ENCODE measurements around the gene DCDC1. TPM values are rescaled to one million over a fixed set of nuclear protein-coding genes. Genes with fewer than 3 reads are reported as not detected.

Gene DCDC1
- total RNA-seq, 1 experiment from 2014 or later = 0.58 TPM

- Histone ChIP-seq H3K27me3 (replicated peaks; ENCODE audit: insufficient read depth, low read depth, low read length, poor library complexity) (no peaks in the 10 kb centered on the region), H3K4me1 (ENCODE audit: insufficient read depth, low read length, poor library complexity, severe bottlenecking) (peaks cover 20% of the 10 kb centered on the region), H3K27ac (ENCODE audit: low read depth, low read length, poor library complexity, severe bottlenecking) (no peak overlapping the region), H3K36me3 (ENCODE audit: insufficient read depth, low read length, poor library complexity, severe bottlenecking) (no peaks in the 10 kb centered on the region), H3K4me3 (ENCODE audit: low read depth, low read length, poor library complexity, severe bottlenecking) (no peak overlapping the region), H3K9me3 (ENCODE audit: low read depth, low read length, poor library complexity, severe bottlenecking) (no peaks in the 10 kb centered on the region)
- intact Hi-C loops (cut with micrococcal nuclease; ENCODE audit: unreplicated experiment) = loop anchor here (1.0 to 10.0 kb wide), 3 partner anchors 247 to 1059 kb away; no protein-coding TSS in a partner anchor
- CTCF ChIA-PET = interaction anchor here (0.6 to 2.7 kb wide), 7 partner anchors 131 to 994 kb away, joined by 3 to 20 read pairs (median 4); no protein-coding TSS in a partner anchor
- POLR2A ChIA-PET (ENCODE audit: low non-redundant PET) = interaction anchor here (0.7 to 0.8 kb wide), 2 partner anchors 75 to 915 kb away, joined by 3 to 6 read pairs; partner anchors contain the start of gene ARL14EP
- TF ChIP-seq EZH2 (IDR thresholded peaks at IDR 0.05; ENCODE audit: borderline replicate concordance, low read depth, low read length, poor library complexity, severe bottlenecking) = no peak
- TF ChIP-seq, protein P1, sequence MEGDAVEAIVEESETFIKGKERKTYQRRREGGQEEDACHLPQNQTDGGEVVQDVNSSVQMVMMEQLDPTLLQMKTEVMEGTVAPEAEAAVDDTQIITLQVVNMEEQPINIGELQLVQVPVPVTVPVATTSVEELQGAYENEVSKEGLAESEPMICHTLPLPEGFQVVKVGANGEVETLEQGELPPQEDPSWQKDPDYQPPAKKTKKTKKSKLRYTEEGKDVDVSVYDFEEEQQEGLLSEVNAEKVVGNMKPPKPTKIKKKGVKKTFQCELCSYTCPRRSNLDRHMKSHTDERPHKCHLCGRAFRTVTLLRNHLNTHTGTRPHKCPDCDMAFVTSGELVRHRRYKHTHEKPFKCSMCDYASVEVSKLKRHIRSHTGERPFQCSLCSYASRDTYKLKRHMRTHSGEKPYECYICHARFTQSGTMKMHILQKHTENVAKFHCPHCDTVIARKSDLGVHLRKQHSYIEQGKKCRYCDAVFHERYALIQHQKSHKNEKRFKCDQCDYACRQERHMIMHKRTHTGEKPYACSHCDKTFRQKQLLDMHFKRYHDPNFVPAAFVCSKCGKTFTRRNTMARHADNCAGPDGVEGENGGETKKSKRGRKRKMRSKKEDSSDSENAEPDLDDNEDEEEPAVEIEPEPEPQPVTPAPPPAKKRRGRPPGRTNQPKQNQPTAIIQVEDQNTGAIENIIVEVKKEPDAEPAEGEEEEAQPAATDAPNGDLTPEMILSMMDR (conservative IDR thresholded peaks at IDR 0.05; ENCODE audit: low read depth, low read length) = no peak
- peak; percentile 78 for DNase-seq (ENCODE audit: low spot score)
- BruUV-seq (replicated peaks) = no TSS peak
These were observed 131.4 kb downstream of the DCDC1 start for GRCh38 chr11:31237819-31238760.

DNA sequence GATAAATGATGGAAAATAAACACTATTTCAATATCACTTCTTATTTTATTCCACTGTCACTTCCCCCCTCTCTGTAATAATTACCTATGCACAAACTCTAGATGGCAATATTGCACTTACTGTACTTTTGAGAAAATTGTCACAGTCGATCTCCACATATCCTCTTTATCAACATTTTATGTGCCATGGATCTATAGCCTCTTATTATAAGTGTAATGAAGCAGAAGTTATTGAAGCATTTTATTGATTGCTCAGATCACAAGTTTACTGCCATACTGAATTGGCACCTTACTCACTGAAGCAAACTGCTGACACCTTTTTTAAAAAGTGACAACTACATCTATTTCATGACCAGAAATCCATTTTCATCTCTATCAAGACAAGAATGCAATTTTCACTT lies 133.4 kb downstream of the DCDC1 start:
- no peak for TF ChIP-seq EZH2 (IDR thresholded peaks at IDR 0.05; ENCODE audit: borderline replicate concordance, low read depth, low read length, poor library complexity, severe bottlenecking)
- TF ChIP-seq, protein P1 (conservative IDR thresholded peaks at IDR 0.05; ENCODE audit: low read depth, low read length) = peak; percentile 88
- Histone ChIP-seq H3K27me3 (replicated peaks; ENCODE audit: insufficient read depth, low read depth, low read length, poor library complexity) (no peaks in the 10 kb centered on the region), H3K9me3 (ENCODE audit: low read depth, low read length, poor library complexity, severe bottlenecking) (no peaks in the 10 kb centered on the region), H3K36me3 (ENCODE audit: insufficient read depth, low read length, poor library complexity, severe bottlenecking) (no peaks in the 10 kb centered on the region), H3K4me1 (ENCODE audit: insufficient read depth, low read length, poor library complexity, severe bottlenecking) (peaks cover 20% of the 10 kb centered on the region), H3K27ac (ENCODE audit: low read depth, low read length, poor library complexity, severe bottlenecking) (no peak overlapping the region), H3K4me3 (ENCODE audit: low read depth, low read length, poor library complexity, severe bottlenecking) (no peak overlapping the region)
- CTCF ChIA-PET = no interaction called here
- BruUV-seq (replicated peaks) = no TSS peak
- peak; percentile 74 for DNase-seq (ENCODE audit: low spot score)
- intact Hi-C loops (cut with micrococcal nuclease; ENCODE audit: unreplicated experiment) = loop anchor here (1.0 to 10.0 kb wide), 3 partner anchors 249 to 771 kb away; no protein-coding TSS in a partner anchor
- POLR2A ChIA-PET (ENCODE audit: low non-redundant PET) = no interaction called here

- BruUV-seq (replicated peaks) = no TSS peak
- H3K36me3 ChIP-seq (ENCODE audit: insufficient read depth, low read length, poor library complexity, severe bottlenecking) = no peaks in the 10 kb centered on the region
- DNase-seq (ENCODE audit: low spot score) = peak; percentile 68
- H3K27me3 ChIP-seq (replicated peaks; ENCODE audit: insufficient read depth, low read depth, low read length, poor library complexity) = no peaks in the 10 kb centered on the region
- H3K4me1 ChIP-seq (ENCODE audit: insufficient read depth, low read length, poor library complexity, severe bottlenecking) = peaks cover 16% of the 10 kb centered on the region
- intact Hi-C loops (cut with micrococcal nuclease; ENCODE audit: unreplicated experiment) = loop anchor here (1.0 to 10.0 kb wide), 2 partner anchors 126 to 251 kb away; no protein-coding TSS in a partner anchor
- CTCF ChIA-PET = interaction anchor here (0.6 to 1.8 kb wide), 3 partner anchors 16 to 273 kb away, joined by 3 to 50 read pairs (median 4); no protein-coding TSS in a partner anchor
- POLR2A ChIA-PET (ENCODE audit: low non-redundant PET) = interaction anchor here (0.7 kb wide), 1 partner anchor 126 kb away, joined by 3 read pairs; no protein-coding TSS in a partner anchor
- no peak for TF ChIP-seq EZH2 (IDR thresholded peaks at IDR 0.05; ENCODE audit: borderline replicate concordance, low read depth, low read length, poor library complexity, severe bottlenecking)
- TF ChIP-seq, protein P1 (conservative IDR thresholded peaks at IDR 0.05; ENCODE audit: low read depth, low read length) = peak; percentile 81
- no peak overlapping the region for H3K4me3 ChIP-seq (ENCODE audit: low read depth, low read length, poor library complexity, severe bottlenecking)
- no peak overlapping the region for H3K27ac ChIP-seq (ENCODE audit: low read depth, low read length, poor library complexity, severe bottlenecking)
- H3K9me3 ChIP-seq (ENCODE audit: low read depth, low read length, poor library complexity, severe bottlenecking) = no peaks in the 10 kb centered on the region
These were observed 136.1 kb downstream of the DCDC1 start for GRCh38 chr11:31233425-31233824.

Data from A673 (cell line).